GM10266 (cell line): ENCODE data around the gene CPXM1.

ENCODE experiments used
- DNase-seq: peaks from one replicate; pipeline ENCODE4 v3.0.0; 2012; ENCODE audit errors: extremely low spot score
- CTCF ChIP-seq: IDR thresholded peaks from 2 replicates; pipeline ENCODE4 v1.5.1; 2012; ENCODE audit warnings: mild to moderate bottlenecking, low read depth; ENCODE audit not compliant: control insufficient read depth, insufficient read depth; ENCODE audit errors: missing control alignments

CPXM1 gene

GRCh38 chr20:2794202-2794748, 6.2 kb downstream of the CPXM1 start:
- no peak for DNase-seq
- TF ChIP-seq CTCF = no peak

GRCh38 chr20:2793471-2793870, 7.0 kb downstream of the CPXM1 start:
- TF ChIP-seq CTCF = no peak

GRCh38 chr20:2783908-2784566, 16.4 kb downstream of the CPXM1 start:
- TF ChIP-seq CTCF = no peak
- DNase-seq = no peak

More at GRCh38 chr20:2793471-2793870, 7.0 kb downstream of the CPXM1 start:
- no peak for DNase-seq

- no peak for DNase-seq
- TF ChIP-seq CTCF = no peak
These were observed 19.5 kb downstream of the CPXM1 start for GRCh38 chr20:2780948-2781347.

- no peak for TF ChIP-seq CTCF
- DNase-seq = no peak
These were observed 21.7 kb downstream of the CPXM1 start for GRCh38 chr20:2778602-2779321.

- no peak for DNase-seq
- no peak for TF ChIP-seq CTCF
These were observed 25.3 kb downstream of the CPXM1 start for GRCh38 chr20:2775139-2775538.

GRCh38 chr20:2773812-2774211, 26.6 kb downstream of the CPXM1 start:
- TF ChIP-seq CTCF = no peak
- no peak for DNase-seq
